Neural crest cell (in vitro differentiated cells): ENCODE data around the gene OPN1SW. TPM values are rescaled to one million over a fixed set of nuclear protein-coding genes. Genes with fewer than 3 reads are reported as not detected.
A peak's percentile ranks its signal among the peaks of the same experiment; 100 is the strongest.

Experiments
- DNase-seq: peaks from one replicate; pipeline ENCODE4 v3.0.0; 2021; ENCODE audit warnings: low read depth, mixed read lengths, low spot score
- H3K27ac Mint-ChIP-seq: one replicate; pipeline ENCODE4 v1.8.0; 2021; ENCODE audit warnings: mild to moderate bottlenecking, mixed read lengths; ENCODE audit not compliant: unreplicated experiment
- H3K27me3 Mint-ChIP-seq: 2 replicates; pipeline ENCODE4 v1.8.0; 2021; ENCODE audit warnings: low read depth, mild to moderate bottlenecking, mixed read lengths
- H3K36me3 Mint-ChIP-seq: 2 replicates; pipeline ENCODE4 v1.8.0; 2021; ENCODE audit warnings: low read depth, mild to moderate bottlenecking, mixed read lengths
- H3K4me1 Mint-ChIP-seq: 2 replicates; pipeline ENCODE4 v1.8.0; 2021; ENCODE audit warnings: mixed read lengths
- H3K4me3 Mint-ChIP-seq: one replicate; pipeline ENCODE4 v1.8.0; 2021; ENCODE audit warnings: mild to moderate bottlenecking, mixed read lengths
- H3K9me3 Mint-ChIP-seq: 2 replicates; pipeline ENCODE4 v1.8.0; 2021; ENCODE audit warnings: mixed read lengths
- total RNA-seq: library from RNA; stranded (reverse); gene quantifications from 2 replicates; pipeline ENCODE4 v1.2.1, GENCODE V29; 2021
- TF ChIP-seq, protein P1 (sequence below): fragments of 200-600 bp; sonication (generic); conservative IDR thresholded peaks from 2 replicates; pipeline ENCODE4 v1.5.0; 2021; ENCODE audit warnings: antibody characterized with exemption, mild to moderate bottlenecking

Gene OPN1SW
- total RNA-seq, 1 donor from 2014 or later = not detected

DNA sequence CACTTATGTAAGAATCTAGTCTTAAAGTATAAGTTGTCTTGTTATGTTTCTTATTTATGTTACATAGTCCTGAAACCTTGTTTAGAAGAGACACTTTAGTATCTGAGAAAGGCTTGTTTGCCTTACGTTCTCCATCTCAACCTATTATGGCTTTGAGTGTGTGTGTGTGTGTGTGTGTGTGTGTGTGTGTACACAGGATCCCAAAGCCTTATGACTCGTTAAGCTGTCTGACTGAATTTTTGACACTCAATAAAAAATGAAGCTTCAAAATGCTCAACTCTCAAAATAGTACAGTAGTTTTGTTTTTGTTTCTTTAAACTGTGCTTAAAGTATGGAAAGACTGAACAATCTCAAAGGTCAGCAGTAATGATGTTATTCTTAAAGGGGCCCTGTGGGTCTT lies 18.4 kb downstream of the OPN1SW start:
- Mint-ChIP-seq H3K4me1 (no peaks in the 10 kb centered on the region), H3K9me3 (no peaks in the 10 kb centered on the region), H3K36me3 (peaks cover 6% of the 10 kb centered on the region), H3K27me3 (no peaks in the 10 kb centered on the region), H3K4me3 (no peak overlapping the region), H3K27ac (no peak overlapping the region)
- TF ChIP-seq, protein P1, sequence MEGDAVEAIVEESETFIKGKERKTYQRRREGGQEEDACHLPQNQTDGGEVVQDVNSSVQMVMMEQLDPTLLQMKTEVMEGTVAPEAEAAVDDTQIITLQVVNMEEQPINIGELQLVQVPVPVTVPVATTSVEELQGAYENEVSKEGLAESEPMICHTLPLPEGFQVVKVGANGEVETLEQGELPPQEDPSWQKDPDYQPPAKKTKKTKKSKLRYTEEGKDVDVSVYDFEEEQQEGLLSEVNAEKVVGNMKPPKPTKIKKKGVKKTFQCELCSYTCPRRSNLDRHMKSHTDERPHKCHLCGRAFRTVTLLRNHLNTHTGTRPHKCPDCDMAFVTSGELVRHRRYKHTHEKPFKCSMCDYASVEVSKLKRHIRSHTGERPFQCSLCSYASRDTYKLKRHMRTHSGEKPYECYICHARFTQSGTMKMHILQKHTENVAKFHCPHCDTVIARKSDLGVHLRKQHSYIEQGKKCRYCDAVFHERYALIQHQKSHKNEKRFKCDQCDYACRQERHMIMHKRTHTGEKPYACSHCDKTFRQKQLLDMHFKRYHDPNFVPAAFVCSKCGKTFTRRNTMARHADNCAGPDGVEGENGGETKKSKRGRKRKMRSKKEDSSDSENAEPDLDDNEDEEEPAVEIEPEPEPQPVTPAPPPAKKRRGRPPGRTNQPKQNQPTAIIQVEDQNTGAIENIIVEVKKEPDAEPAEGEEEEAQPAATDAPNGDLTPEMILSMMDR = no peak
- DNase-seq = no peak

DNA sequence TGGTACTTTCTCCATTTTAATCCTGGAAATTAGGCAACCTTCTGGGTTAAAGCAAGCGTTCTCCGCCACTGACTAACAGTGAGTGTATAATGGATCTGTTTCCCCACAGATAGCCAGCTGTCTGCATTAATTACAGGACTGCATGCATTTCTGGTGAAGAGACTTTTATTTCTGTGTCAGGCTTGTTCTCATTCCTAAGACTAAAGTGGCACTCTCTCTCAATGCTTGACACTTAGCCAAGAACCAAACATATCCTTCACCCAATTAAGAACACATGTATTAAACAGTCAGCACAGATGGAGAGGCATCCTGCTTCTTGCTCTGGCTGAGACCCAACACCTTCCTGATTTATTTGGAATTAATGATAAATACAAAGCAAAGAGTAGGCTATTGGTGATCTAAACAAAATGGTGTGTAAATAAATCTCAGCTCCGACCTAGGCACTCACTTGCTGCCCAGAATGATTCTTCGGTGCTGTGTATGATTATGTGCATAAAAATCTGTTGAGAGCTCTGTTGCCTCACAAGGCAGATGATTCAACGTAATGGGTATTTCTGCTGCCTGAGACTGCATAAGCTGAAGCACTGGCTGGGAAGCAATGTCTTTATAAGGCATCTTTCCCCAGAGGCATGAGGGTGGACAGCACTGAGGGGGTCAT lies 19.6 kb downstream of the OPN1SW start:
- TF ChIP-seq, protein P1 = no peak
- H3K4me1 Mint-ChIP-seq = no peaks in the 10 kb centered on the region
- no peak overlapping the region for H3K4me3 Mint-ChIP-seq
- no peaks in the 10 kb centered on the region for H3K27me3 Mint-ChIP-seq
- DNase-seq = no peak
- no peaks in the 10 kb centered on the region for H3K9me3 Mint-ChIP-seq
- peak overlapping the region; percentile 76 for H3K27ac Mint-ChIP-seq
- peaks cover 6% of the 10 kb centered on the region for H3K36me3 Mint-ChIP-seq

DNA sequence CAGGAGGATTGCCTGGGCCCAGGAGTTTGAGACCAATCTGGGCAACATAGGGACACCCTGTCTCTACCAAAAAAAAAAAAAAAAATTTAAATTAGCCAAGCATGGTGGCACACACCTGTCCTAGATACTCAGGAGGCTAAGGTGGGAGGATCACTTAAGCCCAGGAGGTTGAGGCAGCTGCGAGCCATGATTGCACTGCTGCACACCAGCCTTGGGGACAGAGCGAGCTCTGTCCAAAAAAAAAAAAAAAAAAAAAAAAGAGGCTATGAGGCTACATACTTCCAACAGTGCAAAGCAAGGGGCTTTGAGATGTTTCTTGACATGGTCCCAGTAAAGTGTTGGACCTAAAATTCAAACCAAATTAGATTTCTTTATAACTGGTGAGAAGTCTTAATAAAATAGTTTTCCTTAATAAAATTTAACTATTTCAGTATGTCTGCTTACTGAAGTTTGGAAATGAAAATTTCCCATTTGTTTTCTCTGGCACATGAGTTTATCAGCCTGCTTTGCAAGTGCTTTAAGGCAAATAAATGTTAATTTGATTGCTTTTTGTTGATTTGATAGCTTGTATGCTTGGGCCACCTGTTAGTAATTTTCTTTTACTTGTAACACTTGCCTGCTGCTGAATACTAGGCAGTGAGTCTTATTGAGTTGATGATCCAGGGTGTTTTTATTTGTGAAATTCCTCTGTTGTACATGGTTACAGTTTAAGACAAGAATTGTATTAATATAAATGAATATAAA lies 20.3 kb downstream of the OPN1SW start:
- Mint-ChIP-seq H3K36me3 (peaks cover 6% of the 10 kb centered on the region), H3K27me3 (no peaks in the 10 kb centered on the region), H3K9me3 (no peaks in the 10 kb centered on the region), H3K4me3 (no peak overlapping the region), H3K4me1 (no peaks in the 10 kb centered on the region), H3K27ac (no peak overlapping the region)
- DNase-seq = no peak
- TF ChIP-seq, protein P1 = no peak

DNA sequence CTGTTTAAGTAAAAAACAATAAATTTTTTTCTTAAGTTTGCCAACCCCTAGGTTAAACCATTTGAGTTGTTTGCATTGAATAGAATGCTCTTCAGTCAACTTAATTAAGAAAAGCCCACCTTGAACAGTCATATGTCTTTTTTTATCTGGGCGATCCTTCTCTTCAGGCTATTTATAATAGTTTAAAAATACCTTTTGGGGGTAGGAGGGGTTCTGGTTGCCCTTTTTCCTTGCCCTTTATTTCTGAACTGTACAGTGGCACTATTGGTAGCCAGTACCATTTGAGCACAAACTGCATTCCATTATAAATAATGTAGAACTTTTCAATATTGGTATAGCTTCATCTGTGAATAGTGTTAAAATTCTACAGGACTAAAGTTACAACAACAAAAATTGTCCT lies 23.3 kb downstream of the OPN1SW start:
- Mint-ChIP-seq H3K27me3 (no peaks in the 10 kb centered on the region), H3K36me3 (peaks cover 12% of the 10 kb centered on the region), H3K4me1 (peaks cover 4% of the 10 kb centered on the region), H3K4me3 (no peak overlapping the region), H3K27ac (no peak overlapping the region), H3K9me3 (no peaks in the 10 kb centered on the region)
- TF ChIP-seq, protein P1 = no peak
- DNase-seq = no peak

DNA sequence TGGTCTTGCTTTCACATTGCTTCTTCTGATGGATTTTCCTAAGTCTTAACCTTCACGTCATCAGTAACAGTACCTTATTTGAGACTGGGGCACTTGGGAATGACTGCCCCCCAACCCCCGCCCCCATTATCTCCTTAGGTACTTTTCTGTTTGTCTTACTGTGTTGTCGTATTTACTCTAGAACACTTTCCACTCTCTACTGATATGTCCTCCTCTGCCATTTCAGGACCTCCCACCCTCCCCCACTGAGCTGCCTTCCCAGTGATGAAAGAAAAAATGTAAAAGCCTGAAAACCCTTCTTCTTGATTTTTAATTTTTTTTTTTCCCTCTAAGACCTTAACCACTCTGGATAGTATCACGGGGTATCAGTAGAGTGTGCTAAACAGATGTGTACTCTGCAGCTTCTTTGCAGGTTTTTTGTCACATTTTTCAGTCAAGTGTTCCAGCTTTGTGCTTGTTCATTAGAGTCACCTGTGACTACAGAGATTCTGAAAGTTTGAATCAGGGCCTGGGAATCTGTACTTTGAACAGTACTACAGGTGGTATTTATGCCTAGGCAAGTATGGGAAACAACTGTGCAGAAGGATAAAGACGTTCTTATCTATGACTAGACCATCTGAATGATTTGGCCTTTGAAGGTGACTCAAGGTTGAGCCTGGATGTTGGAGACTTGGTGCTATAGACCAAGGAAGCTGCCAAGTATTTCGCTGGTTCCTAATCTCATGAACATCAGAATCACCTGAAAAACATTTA lies 28.1 kb downstream of the OPN1SW start:
- TF ChIP-seq, protein P1 = no peak
- Mint-ChIP-seq H3K36me3 (peaks cover 9% of the 10 kb centered on the region), H3K4me3 (no peak overlapping the region), H3K9me3 (no peaks in the 10 kb centered on the region), H3K4me1 (peaks cover 23% of the 10 kb centered on the region), H3K27ac (no peak overlapping the region), H3K27me3 (no peaks in the 10 kb centered on the region)
- no peak for DNase-seq
